ENCODE data around the gene HK1.
"Not testable (repeated sequence)": the region's sequence is repeated elsewhere in the genome, so short reads cannot be mapped to it uniquely, and the experiment has no call there.

Gene HK1

DNA sequence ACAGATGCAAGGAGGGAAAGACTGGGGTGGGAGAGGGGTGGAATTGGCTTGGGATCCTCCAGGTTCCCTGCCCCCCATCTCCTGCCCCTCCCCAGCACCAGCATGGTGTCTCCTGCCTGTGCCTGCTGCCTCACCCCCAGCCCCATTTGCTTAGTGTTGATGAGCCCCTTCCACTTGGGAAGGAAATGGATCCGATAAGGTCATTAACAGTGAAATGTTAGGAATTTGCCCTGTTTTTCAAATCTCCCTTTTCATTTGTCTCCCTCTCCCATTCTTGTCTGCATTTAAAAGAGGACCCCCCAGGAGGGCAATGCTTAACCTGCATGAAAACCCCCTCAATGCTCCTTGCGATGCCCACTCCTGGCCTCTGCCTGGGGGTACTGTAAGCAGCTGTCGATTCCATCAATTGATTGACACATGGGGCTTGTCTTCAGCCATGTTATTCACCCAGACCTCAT, 51.5 kb downstream of the HK1 start:
- DNase-seq, result no peak

DNA sequence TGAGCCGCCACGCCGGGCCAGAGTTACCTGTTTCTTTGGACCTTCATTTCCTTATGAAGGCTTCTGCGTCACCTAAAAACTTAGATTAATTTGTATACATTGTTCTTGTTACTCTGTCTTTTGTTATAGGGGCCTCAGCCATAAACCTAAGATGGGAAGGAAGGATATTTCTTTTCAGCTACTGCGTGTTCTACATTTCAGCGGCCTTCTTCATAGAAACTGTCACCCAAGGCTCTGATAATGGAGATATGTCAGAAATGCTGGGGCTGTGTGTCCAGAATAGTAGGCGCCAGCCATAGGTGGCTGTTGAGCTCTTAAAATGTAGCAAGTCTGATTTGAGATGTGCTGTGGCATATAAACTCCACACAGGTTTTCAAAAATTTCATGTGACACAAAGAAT, 52.9 kb downstream of the HK1 start:
- no peak for DNase-seq

DNA sequence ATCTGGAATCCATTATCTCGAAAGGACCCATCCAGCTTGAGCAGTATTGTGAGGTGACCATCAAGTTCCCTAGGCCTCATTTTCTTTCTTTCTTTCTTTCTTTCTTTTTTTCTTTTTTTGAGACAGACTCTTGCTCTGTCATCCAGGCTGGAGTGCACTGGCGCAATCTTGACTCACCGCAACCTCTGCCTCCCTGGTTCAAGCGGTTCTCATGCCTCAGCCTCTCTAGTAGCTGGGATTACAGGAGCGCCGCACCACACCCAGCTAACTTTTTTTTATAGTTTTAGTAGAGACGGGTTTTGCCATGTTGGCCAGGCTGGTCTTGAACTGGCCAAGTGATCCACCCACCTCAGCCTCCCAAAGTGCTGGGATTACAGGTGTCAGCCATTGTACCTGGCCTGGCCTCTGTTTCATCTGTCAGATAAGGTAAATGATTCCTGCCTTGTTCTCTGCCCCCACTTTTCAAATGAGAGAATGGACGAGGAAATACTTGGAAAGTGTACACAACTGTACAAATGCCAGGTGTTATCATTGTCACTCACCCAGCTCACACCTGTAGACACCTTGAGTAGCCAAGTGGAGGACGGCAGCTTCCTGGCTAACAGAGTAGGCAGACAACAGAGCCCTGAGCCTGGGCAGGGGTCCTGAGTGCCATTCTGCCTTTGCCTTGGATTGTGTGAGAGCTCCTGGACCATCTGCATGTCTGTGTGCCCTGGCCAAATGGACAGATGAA, 54.1 kb downstream of the HK1 start:
- no peak for DNase-seq

DNA sequence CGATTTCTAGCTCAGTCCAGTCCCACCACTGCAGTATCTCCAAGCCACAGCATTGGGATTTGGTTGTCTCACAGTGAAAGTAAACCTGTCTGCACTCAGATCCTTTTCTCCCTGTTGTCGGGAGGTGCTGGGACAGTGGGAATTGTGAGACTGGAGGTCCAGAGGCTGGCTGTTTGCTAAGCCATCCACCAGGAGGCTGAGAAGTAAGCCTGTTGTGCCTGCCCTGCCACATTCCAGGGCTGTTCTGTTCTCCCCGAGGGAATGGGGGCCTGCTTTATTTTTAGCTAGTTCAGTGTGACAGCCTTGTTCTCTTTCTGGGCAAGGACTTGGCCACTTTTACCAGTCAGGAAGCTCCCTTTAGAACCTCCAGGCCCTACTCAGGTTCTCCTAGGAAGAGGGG, 54.9 kb downstream of the HK1 start:
- DNase-seq, result no peak

DNA sequence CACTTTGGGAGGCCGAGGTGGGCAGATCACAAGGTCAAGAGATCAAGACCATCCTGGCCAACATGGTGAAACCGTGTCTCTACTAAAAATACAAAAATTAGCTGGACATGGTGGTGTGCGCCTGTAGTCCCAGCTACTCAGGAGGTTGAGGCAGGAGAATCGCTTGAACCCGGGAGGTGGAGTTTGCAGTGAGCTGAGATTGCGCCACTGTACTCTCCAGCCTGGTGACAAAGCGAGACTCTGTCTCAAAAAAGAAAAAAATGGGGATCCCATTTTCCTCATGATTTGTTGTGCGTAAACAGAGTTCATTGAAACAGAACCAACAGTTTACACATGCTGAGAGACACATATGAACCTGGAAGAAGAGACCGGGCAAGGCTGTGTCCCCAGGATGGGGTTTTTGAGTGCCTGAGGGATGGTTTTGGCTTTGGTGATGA, 55.6 kb downstream of the HK1 start:
- DNase-seq, result not testable (repeated sequence)

DNA sequence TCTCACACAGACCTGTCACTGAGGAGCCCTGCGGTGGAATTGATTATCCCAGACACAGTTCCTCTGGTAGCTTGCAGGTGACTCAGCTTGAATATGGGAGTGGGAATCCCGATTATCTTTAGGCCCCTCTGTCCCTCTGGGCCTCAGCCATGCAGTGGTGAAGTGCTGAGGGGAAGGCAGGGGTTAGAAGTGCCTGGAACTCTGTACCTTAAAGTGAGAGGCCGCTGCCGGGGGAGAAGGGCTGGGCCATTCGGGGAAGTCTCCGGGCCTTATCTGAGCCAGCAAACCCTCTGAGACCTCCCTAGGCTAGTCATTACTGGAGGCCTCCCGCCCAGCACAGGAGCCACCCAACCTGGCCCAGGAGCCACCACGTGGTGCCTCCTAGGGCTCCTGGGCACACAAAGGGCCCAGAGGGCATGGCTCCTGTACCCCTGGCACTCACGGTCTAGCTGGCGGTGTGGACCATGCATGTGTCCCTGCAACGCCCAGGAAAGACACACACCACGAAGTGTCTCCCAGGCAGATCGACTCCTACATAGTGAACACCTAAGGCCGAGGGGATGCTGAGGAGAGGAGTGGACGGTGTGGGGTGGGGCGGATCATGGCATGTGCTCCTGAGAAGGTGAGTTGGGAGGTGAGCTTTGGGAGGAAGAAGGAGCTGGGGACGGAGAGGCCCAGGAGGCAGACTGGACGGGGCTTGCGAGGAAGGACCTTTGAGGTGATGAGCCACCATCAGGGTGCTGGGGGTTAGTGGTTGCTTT, 56.2 kb downstream of the HK1 start:
- DNase-seq, result no peak

DNA sequence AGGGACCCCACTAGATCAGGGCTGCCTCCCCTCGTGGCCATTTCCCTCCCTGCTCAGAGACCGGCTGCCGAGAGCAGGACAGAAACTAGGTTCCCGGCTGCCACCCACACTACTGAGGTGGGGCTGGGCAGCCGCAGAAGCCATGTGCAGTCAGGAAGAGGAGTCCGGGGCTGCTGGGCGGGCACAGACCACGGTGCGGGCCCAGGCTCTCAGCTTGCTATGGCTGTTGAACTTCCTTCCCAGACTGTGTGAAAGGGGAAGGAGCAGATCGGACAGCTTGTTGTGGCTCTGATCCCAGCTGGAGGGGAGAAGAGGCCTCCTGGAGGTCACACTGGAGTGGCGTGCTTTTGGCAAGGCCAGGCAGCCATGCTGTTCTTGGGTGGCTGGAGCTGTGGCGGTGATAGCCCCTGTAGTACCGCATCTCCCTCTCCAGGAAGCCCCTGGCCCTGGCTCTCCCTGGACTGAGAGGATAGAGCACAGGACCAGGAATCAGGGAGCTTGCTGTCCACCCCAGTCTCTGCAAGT, 56.8 kb downstream of the HK1 start:
- no peak for DNase-seq

DNA sequence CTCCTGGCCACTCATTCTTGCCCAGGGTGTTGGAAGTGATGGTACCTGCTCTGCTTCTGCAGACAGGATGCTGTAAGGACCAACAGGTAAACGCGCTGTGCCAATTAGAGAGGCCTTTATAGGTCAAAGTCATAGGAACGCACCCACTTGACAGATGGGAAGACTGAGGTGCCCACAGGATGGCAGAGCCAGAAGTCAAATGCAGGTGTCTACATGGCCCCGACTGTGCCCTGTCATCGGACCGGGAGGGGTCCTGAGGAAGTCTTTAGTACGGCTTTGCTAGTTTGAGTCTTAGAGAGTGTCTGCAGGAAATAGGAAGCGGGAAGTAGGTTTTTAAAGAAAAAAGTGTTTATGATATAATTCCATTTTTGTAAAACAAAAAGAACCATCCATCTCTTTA, 57.3 kb downstream of the HK1 start:
- DNase-seq, result no peak

DNA sequence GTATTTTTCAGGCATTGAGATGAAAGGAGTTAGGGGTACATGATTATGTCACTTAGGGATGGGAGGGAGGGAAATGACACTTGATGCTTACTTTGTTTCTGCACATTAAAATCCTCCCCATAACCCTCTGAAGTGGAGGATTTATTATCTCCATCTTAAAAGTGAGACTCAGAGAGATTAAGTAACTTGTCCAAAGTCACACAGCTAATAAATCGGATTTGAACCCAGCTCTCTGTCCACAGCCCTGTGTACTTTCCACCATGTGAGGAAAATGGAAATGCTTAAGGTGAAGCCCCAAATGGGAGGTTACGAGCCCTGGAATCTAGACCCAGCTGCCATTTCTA, 58.6 kb downstream of the HK1 start:
- no peak for DNase-seq

DNA sequence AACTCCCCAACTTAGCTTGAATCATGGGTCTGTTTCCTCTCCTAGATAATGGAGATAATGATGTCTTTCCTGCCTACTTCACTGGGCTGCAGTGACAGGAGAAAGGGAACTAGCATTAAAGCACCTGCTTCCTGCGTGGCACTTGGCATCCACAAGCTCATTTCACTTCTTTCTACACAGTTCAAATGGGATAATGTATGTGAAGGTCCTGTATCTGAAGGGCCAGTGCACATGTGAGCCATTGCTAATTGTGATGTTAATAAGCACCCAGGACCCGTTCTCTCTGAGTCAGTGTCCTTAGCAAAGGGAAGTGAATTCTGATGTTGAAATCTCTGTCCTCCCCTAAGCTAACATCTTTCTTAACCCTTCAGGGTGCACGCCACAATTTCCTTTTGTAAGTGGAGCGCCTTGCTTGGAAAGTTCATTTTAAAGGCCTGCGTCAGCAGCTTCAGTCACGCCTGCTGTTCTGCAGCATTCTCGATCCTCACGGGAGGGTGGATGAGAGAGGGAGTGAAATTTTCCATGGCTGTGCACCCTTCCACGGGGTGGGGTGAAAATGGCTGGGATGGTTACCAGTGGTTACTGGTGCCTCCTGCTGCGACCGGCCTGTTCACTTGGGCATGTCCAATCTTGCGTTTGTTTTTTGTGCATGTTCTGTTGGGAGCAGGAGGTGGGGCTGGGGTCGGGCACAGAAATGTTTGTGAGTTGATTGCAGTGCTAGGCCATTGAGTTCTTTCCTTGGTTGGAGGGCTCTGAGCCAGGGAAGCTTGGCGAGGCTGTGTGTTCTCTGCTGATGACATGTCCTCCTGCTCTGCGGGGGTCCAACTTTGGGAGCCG, 59.2 kb downstream of the HK1 start:
- DNase-seq, result no peak

DNA sequence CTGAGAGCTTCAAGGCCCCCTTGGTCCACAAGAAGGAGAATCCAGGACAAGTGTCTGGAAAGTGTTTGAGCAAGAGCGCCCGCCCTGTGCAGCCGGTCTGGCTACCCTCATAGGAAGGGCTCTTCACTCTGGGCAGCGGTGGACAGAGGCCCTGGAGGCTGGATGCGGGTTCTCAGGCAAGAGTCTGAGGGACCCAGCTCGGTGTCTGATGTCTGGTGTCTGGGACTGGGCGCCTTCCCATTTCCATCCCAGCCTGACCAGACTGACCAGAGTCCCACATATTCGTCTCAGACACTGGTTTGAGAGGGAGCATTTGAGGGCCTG, 59.8 kb downstream of the HK1 start:
- DNase-seq, result no peak

DNA sequence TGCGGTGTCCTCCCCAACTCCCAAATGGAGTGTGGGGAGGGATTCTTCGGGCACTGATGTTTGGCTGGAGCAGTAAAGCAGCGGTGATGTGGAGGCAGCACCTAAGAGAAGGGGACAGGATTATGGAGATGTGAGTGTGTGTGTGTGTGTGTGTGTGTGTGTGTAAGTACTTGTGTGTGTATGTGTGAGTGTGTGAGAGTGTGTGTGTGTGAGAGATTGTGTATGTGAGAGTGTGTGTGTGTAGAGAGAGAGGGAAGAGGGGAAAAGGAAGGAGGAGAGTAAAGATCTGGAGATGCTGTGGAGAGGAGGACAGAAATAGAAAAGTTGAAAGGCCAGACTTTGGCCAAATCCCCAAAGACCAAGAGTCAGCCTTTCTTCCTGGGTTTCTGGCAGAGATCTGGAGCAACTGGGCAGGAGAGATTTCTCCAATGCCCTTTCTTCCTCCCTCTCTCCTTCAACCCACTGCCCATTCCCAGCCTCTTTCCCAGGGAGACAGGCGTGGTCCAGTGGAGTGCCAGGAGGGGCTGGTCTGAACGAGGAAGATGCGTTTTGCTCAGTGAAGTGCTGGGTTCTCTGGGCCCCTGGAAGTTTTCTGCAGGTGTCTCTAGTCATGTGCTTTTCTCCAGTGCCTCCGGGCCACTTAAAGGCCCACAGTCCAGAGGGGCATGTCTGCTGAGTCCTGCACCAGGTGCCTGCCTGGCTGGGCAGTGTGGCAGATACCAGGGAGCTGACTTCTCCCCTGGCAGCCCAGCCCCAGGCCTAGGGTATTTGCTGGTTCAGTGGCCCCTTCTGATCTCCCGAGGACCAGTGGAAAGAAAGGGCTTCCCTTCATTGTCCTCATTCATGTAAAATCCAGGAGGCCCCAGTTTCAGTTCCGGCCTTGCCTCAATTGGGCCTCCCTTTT, 60.5 kb downstream of the HK1 start:
- no peak for DNase-seq

DNA sequence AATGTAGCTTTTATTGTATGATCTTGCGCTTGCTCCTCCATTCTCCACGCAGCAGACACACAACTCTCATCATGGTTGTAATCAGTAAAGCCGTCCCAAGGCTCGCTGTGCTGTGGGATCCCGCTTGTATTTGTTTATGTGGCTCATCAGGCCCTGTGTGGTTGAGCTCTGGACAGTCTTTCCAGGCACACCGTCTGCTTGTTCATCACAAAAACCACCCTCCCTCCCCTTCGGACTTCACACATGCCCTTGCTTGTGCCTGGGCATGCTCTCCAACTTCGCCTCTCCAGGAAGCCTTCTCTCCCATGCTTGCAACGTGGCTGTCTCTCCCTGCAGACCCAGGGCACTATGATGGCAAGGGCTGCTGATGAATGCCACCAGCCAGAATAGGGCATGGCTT, 62.4 kb downstream of the HK1 start:
- no peak for DNase-seq

DNA sequence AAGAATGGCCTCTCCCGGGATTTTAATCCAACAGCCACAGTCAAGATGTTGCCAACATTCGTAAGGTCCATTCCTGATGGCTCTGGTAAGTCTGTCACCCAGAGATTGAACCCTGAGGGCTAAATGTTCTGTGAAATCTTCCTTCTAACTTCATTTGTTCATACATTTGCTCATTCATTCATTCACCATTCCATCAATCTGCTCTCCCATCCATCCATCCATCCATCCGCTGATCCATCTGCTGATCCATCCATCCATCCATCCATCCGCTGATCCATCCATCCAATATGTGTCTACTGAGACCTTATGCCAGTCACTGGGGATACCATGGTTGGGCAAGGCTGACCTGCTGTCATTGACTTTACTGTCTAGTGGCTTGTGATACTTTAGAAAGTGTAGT, 65.6 kb downstream of the HK1 start:
- no peak for DNase-seq

DNA sequence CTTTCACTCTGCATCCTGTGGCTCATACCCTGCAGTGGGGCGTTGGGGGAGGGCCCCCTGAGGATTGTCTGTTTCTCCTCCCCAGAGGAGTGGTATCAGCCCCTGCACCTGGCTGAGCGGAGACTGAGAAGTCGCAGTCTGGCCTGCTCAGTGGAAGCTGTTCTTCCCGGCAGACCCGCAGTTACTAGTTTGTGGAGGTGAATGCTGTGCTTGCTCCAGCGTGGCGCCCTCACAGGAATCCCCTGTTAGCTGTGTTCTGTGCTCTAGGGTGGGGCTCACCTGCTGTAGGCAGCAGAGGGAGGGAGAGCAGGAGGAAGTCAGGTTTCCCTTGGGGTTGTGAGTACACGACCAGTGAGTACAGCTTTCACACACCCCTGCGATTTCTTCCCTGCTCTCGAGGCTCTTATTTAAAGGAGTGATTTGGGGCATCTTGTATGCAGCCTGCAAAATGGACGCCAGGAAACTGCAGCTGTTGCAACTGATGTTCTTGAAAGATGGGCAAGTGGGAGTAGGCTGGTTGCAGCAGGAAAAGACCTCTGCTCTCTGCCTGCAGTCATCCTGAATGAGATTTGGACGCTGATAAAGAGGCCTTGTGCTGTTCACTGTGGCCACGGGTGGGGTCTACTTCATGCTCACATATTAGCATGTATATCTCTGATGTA, 66.4 kb downstream of the HK1 start:
- no peak for DNase-seq

DNA sequence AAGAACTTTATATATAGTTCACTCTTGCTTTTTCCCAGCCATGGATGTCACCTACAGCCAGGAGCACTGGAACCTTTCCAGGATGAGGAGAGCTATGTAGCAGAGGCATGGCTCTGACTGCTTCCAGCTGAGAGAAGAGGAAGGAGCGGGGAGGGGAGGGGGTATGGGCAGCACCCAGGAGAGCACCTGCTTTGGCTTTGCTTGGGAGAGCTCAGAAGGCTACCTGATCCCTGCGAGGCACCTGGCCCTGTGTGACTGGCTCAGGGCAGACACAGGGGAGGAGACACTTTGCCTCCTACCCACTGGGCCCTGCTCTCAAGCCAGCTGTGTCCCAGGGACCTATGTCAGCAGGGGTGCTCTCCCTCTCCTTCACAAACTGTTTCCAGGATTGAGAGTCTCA, 67.1 kb downstream of the HK1 start:
- no peak for DNase-seq

DNA sequence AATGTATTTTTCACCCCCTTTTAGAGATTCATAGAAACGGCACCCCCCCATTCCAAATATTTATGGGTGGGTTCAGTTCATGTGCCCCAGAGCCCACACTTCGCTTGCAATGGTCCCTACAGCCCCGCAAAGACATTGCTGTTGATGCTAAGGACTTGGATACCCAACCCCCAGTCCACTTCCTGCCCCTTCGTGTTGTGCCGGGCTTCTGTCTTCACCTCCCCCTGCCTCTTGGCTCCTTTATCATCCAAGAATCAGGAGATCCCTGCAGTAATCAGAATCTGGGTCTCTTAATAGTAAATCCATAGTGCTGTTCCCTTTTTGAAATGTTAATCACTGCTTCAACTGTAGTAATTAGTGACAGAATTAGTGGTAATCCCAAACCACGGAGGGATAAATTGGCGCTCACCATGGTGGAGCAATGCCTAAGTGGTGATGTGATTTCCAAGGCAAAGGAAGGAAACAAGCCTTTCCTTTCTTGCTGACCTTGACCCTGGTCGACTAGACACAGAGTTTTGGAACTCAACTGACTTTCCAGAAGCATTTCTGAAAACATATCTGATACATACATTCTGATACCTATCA, 67.7 kb downstream of the HK1 start:
- DNase-seq, result no peak

DNA sequence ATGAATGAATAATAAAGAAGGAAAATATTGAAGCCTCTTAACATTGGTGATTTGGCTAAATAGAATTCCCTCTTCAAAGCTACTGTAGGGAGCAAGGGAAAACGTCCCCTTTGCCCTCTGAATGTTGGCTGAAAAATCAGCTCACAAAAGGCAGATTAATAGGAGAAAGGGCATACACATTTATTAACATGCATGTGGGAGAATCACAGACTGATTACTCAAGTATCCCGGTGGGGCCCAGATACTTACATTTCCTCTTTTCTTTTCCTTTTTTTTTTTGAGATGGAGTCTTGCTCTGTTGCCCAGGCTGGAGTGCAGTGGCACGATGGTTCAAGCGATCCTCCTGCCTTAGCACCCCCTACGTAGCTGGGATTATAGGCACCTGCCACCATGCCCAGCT, 68.5 kb downstream of the HK1 start:
- DNase-seq, result no peak

DNA sequence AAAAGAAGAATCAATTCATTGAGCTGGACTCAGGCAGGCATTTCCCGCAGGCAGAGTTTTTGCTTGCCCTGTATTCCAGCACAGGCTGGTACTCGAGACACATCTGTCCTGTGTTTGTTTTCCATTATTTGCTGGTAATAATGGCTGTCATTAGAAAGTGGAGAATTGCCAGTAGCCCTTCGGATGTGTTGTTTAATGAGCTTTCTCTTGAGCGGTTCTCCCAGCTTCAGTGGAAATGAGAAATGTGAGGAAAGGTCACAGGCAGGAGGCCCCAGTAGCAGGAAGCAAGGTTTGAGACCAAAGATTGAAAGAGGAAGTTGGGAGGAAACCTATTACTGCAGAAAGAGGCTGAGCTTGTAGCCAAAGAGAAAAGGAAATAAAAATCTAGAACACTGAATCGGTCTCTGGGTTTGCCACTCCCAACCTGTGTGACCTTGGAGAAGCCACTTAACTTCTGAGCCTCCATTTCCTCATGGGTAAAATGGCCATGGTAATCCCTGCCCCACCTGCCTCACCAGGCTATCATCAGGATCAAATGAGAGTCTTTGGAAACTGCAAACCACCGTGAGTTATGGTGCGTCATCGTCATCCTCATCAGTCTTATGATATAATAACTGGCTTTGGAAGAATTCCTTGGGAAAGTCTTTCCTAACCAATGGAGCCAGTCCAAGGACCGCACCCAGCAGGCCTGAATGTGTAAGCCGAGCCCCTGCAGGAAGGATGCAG, 70.7 kb downstream of the HK1 start:
- DNase-seq, result no peak

DNA sequence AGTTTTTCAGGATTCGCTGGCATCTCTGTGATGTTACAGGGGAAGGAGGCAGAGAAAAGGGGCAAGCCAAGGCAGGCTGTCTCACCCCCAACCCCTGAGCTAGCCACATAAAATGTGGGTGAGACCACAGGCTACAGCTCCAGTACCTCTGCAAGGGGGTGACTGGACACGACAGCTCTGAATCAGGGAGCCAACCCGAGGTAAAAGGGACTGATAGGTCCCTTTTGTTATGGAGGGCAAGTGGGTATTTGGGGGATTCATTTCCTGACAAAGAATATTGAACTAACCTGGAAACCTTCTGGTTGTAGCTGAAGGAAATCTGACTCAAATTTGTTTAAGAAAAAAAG, 71.2 kb downstream of the HK1 start:
- DNase-seq, result no peak

DNA sequence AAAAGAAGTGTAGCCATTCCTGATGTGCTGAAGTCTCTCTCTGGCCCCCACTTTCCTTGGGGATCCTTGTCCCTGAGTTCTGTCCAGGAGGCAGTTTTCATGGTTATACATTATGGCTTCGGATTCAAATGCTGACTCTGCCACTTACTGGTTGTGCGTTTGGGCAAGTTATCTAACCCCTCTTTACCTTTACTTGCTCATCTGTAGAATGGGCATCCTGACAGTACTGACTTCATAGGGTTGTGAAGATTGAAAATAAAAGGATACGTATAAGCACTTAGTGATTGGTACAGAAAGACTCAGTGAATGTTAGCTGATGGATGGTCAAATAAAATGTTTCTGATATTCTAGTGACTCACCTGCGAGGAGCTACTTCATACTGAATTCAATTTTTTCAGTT, 73.3 kb downstream of the HK1 start:
- no peak for DNase-seq
